NCI-H2196 treated with DMSO at 0.1 percent for 48 hours (cell line): ENCODE data around the gene CEP68.
A peak's percentile ranks its signal among the peaks of the same experiment; 100 is the strongest.
"Not testable (repeated sequence)": the region's sequence is repeated elsewhere in the genome, so short reads cannot be mapped to it uniquely, and the experiment has no call there.

Experiments used
- DNase-seq: peaks from one replicate; lab custom pipeline; 2025; ENCODE audit not compliant: unreplicated experiment; lab: John Stamatoyannopoulos, UW

The CEP68 gene

DNA sequence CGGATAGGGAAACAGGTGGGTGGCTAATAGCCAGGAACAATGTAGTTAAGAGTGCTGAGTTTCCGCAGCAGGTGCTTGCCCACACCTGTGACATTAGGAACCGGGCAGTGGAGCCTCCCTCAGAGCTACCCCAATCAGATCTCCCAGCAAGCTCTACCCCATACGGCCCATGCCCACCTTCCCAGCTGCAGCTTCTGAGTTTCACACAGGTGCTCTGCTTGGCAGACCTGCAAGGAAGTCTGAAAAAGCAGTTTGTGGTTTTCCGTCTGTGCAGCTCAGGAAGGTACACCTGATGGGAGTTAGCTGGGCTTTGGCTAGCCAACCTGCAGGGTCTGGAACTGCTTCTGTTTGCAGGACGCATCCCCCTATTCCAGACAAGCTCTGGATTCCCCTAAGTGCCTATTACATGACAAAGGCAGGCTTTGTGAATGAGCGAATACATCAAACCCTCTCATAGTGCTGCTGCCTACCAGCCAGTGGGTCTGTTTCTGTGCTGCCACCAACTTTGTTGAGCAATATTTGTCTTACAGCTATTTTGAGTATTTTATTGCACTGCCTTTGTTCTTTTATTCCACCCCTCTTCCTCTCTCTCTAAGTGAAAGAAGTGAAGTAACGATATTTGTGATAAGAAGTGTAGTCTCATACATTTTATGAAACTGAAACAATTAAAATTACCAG is 24.7 kb upstream of the CEP68 start:
- peak; percentile 46 for DNase-seq

DNA sequence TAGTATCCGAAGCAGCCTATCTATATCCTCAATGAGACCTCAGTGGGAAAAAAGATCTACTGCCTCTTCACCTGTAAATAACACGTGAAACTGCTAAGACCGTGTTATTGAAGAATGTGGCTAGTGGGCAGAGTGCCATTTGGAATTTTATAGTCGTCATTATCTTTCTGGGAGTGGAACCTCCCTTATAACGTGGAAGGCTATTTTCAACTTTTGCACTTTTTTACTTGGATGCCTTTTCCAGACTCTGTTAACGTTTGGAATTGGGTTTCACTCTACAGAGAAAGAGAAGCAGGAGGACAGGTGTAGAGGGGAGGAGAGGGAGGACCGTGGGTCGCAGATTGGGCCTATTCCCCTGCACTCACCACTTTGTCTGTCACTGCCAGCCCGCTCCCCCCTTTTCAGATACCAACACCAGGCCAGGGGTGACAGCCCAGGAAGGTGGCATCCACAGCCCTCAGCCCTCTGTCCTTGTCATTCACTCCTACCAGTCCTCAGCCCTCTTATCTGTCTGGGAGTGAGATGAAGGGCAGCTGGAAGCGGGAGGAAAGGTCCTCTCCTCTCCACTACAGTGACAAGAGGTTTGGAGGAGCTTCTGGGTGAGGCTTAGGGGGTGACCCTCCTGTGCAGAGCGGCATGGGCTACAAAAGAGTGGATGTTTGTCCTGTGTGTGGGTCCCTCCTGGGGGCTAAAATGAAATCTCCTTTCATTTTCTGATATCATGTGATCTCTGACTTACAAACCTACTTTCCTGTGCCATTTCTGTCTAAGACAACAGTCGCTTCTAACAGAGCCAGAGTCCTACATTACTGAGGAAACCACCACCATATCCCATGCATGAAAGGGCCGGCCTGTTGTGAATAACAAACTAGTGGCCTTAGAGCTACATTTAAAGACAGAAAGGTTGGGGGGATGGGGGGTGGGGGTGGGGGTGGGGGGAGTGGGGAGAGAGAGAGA is 23.9 kb upstream of the CEP68 start:
- DNase-seq, result no peak

DNA sequence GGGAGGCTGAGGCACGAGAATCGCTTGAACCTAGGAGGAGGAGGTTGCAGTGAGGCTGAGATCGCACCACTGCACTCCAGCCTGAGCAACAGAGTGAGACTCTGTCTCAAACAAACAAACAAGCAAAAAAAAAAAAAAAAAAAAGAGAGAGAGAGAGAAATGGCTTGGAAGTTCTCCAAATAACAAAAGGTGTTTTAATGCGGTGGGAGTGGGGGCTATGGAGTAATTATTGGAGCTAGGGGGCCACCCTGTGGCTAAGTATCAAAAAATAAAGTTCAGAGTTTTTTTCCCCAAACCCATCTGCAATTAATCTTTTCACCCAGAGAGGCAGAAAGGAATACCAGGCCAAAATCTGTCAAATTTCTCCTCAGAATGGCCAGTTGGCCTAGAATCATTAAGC is 23.0 kb upstream of the CEP68 start:
- DNase-seq, result no peak

DNA sequence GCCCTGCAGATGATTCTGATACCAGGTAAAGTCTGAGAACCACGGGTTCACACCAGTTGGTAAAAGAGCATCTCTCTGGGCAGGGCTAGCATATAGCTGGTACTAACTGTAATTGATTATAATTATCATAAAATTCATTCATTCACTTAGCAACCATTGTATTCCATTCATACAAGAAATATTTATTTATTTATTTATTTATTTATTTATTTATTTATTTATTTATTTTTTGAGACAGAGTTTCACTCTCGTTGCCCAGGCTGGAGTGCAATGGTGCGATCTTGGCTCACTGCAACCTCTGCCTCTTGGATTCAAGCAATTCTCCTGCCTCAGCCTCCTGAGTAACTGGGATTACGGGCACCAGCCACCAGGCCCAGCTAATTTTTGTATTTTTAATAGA is 22.5 kb upstream of the CEP68 start:
- DNase-seq, result not testable (repeated sequence)

DNA sequence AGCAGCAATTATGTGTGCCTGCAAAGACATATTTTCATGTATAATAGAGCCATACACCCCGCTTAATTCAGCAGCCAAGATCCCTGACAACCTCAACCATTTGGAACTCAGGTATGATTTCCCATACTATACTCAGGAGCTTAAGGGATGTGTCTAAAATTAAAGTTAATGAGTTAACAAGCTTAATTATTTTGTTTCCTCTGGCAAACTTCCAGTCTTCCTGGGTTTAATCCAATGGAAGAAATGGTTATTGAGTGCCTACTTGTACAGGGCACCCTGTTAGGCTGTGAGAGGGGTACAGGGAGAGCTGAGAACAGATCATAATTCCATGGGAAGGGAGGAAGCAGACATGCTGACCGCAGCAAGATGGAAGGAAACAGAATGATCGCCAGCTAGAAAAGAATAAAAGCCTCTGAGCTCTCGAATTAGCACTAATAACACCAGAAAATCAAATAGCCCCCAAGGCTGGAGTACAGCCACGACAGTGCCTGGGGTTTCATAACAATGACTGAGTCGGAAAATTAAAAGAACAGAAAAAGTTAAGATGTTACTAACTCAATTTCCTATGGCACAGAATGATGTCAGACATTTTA is 20.8 kb upstream of the CEP68 start:
- no peak for DNase-seq

DNA sequence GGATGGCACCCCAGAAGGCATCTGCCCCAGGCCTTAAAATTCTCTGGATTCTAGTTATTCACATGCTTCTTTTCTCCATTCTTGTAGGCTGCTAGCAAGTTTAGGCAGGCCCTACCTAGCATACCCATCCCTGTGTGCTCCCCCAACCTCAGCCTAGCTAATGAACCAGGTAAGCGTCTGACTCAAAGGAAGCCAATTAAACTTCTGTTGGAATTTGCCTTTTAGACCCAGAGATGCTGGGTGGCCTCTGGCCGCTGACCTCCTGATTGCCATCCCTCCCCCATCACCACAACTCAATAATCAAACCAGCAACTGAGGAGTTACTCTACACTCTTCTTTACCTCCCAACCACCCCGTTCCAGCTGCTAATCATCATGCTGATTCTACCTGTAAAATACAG is 19.0 kb upstream of the CEP68 start:
- no peak for DNase-seq

DNA sequence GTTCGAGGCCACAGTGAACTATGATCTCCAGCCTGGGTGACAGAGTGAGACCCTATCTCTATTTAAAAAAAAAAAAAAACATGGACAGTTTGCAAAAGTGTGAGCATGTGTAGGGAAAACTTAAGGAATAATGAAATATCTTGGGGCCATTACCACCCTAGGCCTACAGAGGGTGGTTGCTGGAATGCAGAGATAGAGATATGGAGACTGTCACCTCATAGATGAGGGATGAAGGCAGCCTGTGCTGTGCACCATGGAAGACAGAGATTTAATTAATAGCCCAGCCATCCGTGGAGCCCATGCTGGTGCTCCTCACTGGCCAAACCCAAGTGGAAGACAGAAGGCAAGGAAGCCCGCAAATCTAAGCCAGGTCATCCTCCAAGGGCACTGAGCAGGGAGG is 16.6 kb upstream of the CEP68 start:
- DNase-seq, result no peak

DNA sequence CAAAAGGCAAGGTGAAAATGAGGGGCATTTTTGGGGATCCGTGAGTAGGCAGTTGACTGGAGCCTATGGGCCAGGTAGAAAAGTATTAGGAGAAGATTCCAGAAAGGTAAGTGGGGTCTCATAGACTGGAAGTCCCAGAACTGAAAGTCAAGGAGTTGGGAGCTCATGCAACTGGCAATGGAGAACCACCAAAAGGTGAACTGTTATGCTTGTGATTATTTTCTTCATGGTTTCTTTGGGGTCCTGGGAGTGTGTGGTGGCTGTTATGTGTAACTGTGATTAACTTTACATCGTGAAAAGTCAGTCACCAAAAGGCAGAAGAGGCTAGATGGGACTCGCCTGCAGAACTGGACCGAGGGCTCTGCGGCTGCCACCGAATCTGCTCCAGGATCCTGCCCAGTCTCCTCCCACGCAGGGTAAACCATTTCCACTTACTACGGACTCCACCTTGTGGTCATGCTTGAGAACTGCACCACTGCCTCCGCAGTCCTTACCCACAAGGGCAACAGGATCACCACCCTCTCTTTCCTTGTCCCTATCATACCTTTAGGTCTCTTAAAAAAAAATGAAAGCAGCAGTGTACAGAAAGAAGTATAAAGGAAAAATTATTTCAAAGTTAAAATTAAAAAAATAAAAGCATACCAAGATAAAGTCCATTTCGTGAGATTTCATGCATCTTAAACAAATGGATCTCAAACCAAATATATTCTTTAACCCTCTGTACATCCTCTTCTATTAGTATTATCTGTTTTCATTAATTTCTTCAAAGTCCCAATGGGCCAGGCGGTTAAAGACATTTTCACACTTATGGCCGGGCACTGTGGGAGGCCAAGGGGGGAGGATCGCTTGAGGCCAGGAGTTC is 15.6 kb upstream of the CEP68 start:
- DNase-seq, result peak; percentile 39

DNA sequence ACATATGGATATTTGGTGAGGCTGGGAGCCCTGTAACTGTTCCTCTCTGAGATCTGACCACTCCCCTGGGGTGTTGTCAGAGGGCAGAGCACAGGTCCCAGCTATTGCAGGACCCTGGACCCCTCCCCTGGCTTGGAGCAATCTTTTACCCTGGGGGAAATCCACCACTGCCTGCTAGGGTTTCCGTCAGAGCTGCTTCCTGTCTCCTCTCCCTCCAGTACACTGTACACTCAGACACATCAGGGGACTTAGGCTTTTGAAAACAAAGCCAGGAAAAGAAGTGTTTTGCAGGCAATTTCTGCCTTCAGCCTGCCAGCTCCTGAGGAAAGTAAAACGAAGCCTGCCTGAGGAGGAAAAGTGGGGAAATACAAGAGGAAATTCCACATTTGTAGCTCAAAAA is 13.2 kb upstream of the CEP68 start:
- DNase-seq, result no peak

DNA sequence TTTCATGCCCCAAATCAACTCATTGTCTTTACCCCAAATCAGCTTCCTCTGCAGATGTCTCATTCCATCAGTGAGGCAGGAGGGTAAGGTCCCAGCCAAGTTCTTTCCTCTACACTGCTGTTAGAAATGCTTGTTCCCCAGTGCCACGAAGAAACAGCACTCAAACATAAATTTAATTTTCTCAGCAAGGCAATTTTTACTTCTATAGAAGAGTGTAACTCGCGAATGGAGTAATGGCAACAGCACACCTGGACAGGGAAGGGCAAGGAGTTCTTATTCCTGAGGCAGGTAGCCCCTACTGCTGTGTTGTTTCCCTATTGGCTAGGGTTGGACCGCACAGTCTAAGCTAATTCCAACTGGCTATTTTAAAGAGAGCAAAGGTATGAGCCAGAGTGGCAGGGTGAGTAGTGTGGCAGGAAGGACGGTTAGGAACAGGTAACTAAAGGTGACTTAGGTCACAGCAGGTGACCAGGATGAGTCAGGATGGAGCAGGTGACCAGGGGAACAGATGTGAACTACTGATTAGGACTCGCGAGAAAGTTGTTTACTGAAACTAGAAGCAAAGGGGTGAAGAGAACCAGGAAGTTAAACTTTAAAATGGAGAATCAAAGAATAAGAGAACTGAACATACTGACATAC is 12.0 kb upstream of the CEP68 start:
- no peak for DNase-seq

DNA sequence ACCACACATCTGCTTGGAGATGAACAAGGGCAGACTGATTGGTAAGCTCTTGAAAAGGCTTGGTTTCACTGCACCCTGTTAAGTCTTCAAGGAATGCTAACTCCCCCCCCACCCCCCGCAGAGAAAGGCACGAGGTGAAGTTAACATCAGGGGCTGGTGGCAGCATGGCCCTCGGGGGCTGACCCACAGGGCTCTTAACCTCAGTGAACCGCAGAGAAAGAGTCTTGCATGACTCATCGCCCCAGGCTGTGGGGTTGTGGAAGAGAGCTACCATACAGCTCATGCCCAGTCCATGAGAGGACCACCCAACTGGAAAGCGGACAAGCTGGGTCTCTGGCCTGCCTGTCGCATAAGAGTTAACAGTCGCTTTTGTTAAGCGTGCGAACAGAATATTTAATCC is 10.6 kb upstream of the CEP68 start:
- no peak for DNase-seq

DNA sequence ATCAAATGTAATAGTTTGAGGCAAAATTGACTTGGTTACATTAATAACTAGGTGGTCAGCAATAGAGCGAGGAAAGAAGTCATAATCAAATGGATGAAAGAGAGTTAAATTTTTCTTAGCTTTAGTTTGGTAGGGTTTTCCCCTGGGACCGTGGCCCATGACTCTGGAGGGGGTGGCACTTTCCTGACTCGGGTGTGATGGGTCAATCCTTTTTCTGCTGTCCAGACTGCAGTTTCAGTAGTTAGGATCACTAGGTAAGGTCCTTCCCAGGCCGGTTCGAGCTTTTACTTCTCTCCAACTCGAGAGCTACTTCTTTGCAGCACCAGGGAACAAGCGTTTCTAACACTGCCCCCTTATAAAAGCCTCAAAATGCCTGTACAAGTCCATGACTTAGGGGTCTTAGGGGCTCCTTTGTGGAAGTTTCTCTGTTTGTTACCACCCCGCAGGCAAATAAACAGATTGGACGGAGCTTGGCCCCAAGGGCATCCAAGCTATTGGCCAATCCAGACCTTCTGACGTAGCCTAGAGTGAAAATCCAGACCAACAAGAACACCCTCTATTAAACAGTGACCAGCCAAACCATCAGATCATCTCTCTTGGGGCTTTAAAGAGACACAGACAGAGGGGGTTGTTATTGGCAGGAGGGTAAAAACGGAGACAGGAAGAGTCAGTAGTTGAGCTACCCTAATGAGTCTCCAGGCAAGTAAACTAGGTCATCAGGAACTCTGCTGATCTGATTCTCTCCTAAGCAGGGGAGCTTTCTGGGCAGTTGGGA is 9.4 kb upstream of the CEP68 start:
- no peak for DNase-seq

DNA sequence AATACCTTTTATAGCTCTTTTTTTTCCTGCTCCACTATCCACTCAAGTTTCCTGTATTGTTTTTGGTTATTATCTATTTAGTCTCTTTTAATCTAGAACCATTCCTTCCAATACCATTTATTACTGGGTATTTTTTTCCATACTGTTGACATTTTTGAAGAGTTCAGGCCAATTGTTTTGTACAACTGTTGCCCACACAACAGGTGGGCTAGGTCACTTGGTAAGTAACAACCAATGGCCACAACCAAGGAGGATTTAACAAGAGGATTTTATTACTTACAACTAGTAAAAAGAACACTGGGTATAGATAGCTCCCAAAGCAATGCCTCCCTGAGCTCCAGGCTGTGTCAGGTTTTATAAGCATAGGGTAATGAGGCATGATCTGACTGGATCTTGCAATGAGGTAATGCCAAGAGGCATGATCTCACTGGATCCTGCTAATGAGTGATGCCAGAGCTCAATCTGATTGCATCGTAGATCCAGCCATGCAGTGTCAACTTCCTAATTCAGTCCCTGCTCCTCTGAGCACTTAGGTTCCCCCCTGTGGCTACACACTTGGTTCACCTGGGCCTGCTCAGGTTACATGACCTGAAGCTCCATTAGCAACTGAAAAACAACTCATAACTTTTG is 7.1 kb upstream of the CEP68 start:
- no peak for DNase-seq

DNA sequence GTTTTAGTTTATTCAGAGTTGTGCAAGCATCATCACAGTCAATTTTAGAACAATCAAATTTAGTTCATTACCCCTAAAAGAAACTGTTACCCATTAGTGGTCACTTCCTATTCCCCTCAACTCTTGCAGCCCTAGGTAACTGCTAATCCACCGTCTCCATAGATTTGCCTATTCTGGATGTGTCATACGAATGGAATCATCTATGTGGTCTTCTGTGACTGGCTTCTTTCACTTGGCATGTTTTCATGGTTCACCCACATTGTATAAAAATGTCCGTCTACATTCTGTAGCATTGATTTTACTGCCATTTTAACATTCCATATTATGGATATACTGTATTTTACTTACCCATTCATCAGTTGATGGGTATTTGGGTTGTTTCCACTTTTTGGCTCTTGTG is 5.3 kb upstream of the CEP68 start:
- no peak for DNase-seq

DNA sequence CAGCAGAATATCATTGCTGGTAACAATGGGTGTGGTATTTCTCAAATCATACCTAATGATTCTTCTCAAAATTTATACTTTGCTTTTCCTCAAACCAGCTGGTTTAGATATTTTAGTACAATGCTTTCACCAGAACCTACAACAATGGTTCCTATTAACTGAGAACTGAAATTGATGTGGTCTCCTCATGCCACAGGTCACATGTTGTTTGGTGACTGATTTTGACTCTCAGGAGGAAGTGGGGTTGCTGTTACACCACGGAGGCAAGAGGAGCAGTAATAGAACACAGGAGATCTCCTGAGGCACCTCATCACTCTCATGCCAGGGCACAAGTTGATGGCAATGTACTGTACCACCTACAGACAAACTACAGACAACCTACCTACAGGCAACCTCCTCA is 3.0 kb upstream of the CEP68 start:
- no peak for DNase-seq

DNA sequence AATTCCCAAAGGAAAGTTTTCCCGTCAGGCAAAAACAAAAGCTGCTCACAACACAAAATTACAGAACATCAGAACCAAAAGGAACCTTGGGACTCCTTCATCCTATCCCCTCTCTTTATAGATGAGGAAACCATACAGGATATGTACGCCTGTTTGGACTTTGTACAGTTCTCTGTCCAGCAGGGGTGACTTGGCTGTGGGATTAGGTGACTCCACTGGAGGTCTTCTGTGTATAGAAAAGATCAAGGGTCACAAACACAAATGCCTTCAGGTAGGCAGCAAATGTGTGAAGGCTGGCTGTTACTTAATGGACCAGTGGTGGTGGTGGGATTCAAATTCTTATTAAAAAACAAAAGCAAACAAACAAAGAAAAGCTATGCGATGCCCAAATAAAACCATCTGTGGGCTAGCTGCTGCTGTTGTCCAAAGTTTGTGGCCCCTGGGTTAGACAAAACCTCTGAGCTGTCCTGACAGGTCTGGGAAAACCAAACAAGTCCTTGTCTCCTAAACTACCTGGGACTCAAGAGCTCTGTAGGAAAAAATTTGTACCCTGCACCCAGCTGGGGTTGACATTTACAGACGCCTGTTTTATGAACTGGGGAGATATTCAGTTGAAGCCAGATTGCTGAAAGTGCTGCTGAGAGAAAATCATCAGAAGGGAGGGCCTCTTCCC is 1.3 kb upstream of the CEP68 start:
- no peak for DNase-seq

DNA sequence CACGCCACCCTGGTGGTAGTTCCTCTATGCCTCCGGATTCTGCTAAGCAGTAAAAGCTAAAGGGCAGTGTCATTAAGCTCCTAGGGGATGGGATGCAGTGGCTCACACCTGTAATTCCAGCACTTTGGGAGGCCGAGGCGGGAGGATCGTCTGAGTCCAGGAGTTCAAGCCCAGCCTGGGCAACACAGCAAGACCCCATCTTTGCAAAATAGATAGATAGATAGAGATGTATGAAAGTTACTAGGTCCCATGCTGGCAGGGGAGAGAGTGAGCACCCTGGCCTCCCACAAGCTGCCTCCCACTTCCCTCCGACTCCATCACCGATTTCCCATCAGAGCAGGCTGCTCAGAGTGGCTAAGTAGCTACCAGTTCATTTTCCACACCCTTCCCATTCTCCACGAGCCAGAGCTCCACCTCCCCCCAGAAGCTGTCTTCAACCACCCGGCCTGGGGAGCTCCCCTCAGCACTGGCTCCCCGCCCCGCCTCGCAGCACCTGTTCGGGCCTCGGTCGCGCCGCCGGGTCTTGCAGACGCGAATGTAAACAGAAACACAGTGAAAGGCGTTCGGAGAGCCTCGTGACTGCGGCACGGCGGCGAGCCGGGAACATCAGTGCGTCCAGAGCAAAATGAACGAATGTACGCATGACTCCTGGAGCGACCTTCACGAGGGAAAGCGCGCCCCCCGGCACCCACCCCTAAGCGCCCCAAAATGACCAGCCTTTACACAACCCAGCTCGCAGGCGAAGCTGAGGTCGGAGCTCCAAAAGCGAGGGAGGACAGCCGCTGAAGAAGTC is 598 bp upstream of the CEP68 start:
- no peak for DNase-seq

DNA sequence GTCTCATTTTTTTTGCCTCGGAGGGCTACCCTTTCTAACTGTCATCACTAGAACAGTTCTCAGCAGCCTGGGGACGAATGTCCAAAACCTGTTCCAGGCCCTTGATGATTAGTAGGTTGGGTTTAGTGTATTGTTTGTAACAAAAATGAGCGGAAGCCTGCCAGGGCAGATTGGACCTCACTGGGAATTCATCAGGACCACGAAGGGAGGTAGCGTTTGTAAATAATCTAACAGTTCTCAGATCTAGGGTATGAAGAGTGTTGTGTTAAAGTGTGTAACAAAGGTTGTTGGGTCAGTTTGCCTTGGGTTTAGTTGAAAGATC is 799 bp downstream of the CEP68 start:
- DNase-seq, result no peak
